Hepatocyte (in vitro differentiated cells): ENCODE measurements around the gene NEDD8. TPM values are rescaled to one million over a fixed set of nuclear protein-coding genes. Genes with fewer than 3 reads are reported as not detected.

Experiments used
- DNase-seq: peaks from one replicate; pipeline ENCODE4 v3.0.0-alpha.2; 2016; ENCODE audit warnings: low spot score
- H2AFZ ChIP-seq: fragments of 200-600 bp; sonication (generic); 2 replicates; pipeline ENCODE4 v1.6.0; 2016; ENCODE audit warnings: antibody characterized with exemption, mild to moderate bottlenecking
- H3K27ac ChIP-seq: fragments of 200-600 bp; sonication (generic); 2 replicates; pipeline ENCODE4 v1.5.1; 2016; ENCODE audit warnings: mild to moderate bottlenecking
- H3K27me3 ChIP-seq: fragments of 200-600 bp; sonication (generic); 2 replicates; pipeline ENCODE4 v1.6.1; 2016
- H3K36me3 ChIP-seq: fragments of 200-600 bp; sonication (generic); replicated peaks from 2 replicates; pipeline ENCODE4 v1.5.1; 2016; ENCODE audit warnings: low read depth; ENCODE audit not compliant: insufficient read depth
- H3K4me1 ChIP-seq: fragments of 200-600 bp; sonication (generic); 2 replicates; pipeline ENCODE4 v1.5.1; 2016; ENCODE audit warnings: mild to moderate bottlenecking, moderate library complexity; ENCODE audit not compliant: insufficient read depth
- H3K4me2 ChIP-seq: fragments of 200-600 bp; sonication (generic); 2 replicates; pipeline ENCODE4 v1.6.0; 2016
- H3K4me3 ChIP-seq: fragments of 200-600 bp; sonication (generic); 2 replicates; pipeline ENCODE4 v1.5.1; 2016; ENCODE audit warnings: mild to moderate bottlenecking
- H3K79me2 ChIP-seq: fragments of 200-600 bp; sonication (generic); 2 replicates; pipeline ENCODE4 v1.6.0; 2017; ENCODE audit warnings: mild to moderate bottlenecking
- H3K9me2 ChIP-seq: fragments of 200-600 bp; sonication (generic); replicated peaks from 2 replicates; pipeline ENCODE4 v1.6.0; 2017; ENCODE audit warnings: mild to moderate bottlenecking; ENCODE audit not compliant: insufficient read depth
- H3K9me3 ChIP-seq: fragments of 200-600 bp; sonication (generic); 2 replicates; pipeline ENCODE4 v1.5.1; 2016; ENCODE audit warnings: low read depth, mild to moderate bottlenecking
- H4K20me1 ChIP-seq: fragments of 200-600 bp; sonication (generic); 2 replicates; pipeline ENCODE4 v1.6.0; 2016; ENCODE audit warnings: mild to moderate bottlenecking; ENCODE audit not compliant: insufficient read depth, poor library complexity, severe bottlenecking
- CTCF ChIP-seq: fragments of 200-600 bp; sonication (generic); IDR thresholded peaks from 2 replicates; pipeline ENCODE4 v1.5.1; 2016; ENCODE audit warnings: antibody characterized with exemption, mild to moderate bottlenecking; ENCODE audit not compliant: poor library complexity
- EZH2 ChIP-seq: fragments of 200-600 bp; sonication (generic); IDR thresholded peaks from 2 replicates; pipeline ENCODE4 v1.6.1; 2016; ENCODE audit warnings: antibody characterized with exemption, mild to moderate bottlenecking, borderline replicate concordance
- EZH2phosphoT487 ChIP-seq: fragments of 200-600 bp; sonication (generic); IDR thresholded peaks from one replicate; pipeline ENCODE4 v1.6.1; 2018; ENCODE audit warnings: antibody characterized with exemption, mild to moderate bottlenecking, low read depth, moderate library complexity; ENCODE audit not compliant: unreplicated experiment, severe bottlenecking
- WGBS: methylation state at CpG from one replicate; pipeline ENCODE4 v1.1.6; 2016; ENCODE audit warnings: low lambda C conversion rate; ENCODE audit errors: missing lambda C conversion rate; 5-methylcytosine and 5-hydroxymethylcytosine counted together
- polyA plus RNA-seq: library from polyadenylated mRNA; unstranded; fragments of >200 nt; fragmentation: Nextera tagmentation; extraction: Ambion mirVana; gene quantifications from 2 replicates; pipeline ENCODE4 v1.2.1, GENCODE V29; 2016
- total RNA-seq: library from RNA; depleted of rRNA; stranded (reverse); fragments of >200 nt; gene quantifications from 2 replicates; pipeline ENCODE4 v1.2.3, GENCODE V29; 2014

NEDD8 gene
- total and polyA plus RNA-seq, 2 experiments from 2014 or later: 162 to 326 TPM

GRCh38 chr14:24251880-24252288 is 19.7 kb upstream of the NEDD8 start:
- Histone ChIP-seq H3K4me1 (peaks cover 8% of the 10 kb centered on the region), H4K20me1 (no peaks in the 10 kb centered on the region), H3K79me2 (no peaks in the 10 kb centered on the region), H3K4me2 (no peak overlapping the region), H3K9me2 (no peaks in the 10 kb centered on the region), H3K4me3 (no peak overlapping the region), H3K27ac (peak overlapping the region; percentile 15), H3K36me3 (no peaks in the 10 kb centered on the region), H3K27me3 (no peaks in the 10 kb centered on the region), H3K9me3 (no peaks in the 10 kb centered on the region), H2AFZ (no peak overlapping the region)
- WGBS: 92% methylated on average over 1 of the region's 1 CpG
- DNase-seq: no peak
- no peak for TF ChIP-seq CTCF
- TF ChIP-seq EZH2phosphoT487: no peak

DNA sequence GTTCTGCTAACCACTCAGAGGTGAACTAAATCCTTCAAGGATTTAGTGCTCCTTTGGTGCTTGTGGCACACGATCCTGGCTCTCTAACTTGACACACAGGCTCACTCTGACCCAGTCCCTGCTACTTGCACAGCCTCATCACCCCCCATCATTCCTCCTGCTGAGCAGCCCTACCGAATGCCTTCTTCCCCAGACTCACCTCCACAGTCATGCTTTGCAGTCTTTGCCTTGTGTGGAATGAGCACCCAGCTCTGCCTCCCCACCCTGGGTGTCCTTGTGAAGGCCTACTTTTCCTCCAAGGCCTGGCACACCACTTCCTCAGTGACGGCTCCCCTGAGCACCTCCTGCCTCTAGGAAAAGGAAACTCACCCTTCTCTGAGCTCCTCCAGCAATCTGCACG is 18.2 kb upstream of the NEDD8 start:
- Histone ChIP-seq H3K9me2 (no peaks in the 10 kb centered on the region), H4K20me1 (no peaks in the 10 kb centered on the region), H3K36me3 (no peaks in the 10 kb centered on the region), H3K27me3 (no peaks in the 10 kb centered on the region), H3K9me3 (no peaks in the 10 kb centered on the region), H3K27ac (no peak overlapping the region), H3K4me3 (no peak overlapping the region), H3K79me2 (no peaks in the 10 kb centered on the region), H2AFZ (no peak overlapping the region), H3K4me2 (no peak overlapping the region), H3K4me1 (peaks cover 8% of the 10 kb centered on the region)
- DNase-seq: no peak
- TF ChIP-seq EZH2 (no peak), EZH2phosphoT487 (no peak), CTCF (no peak)
- WGBS: 81% methylated on average over 4 of the region's 4 CpGs

DNA sequence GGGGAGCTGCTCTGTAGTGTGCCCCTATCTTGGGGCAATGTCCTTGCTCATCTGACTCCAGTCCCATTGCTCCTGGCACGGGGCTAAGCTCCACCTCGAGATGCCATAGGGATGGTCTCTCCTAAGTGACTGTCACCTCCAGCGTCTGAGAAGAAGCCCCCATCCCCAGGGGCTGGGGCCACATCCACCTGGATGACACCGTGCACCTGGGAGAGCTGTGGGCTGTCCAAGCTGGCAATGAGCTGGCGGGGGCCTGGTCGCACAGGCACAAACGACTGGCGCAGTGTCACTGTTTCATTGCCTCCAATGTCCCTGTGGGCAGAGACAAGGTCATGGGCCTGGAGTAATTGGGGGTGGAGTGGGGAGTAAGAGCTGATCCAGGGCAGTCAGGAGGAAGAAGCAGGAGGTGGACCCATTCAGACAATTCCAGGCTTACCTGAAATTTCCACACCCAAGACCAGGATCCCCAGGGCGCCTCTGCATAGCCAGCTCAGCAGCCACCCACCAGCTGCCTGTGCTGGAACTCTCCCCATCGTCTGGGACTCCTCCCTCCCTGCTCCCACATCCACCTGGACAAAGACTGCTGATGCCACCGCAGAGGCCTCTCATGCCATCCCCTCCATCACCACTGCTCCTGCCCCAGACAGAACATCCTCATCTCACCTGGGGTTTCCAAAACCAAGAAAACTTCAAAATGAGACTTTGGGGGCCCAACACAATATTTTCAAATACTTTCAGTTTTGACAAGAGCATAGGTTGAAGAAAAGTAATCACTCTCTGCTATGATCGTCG is 17.3 kb upstream of the NEDD8 start:
- Histone ChIP-seq H3K9me2 (no peaks in the 10 kb centered on the region), H3K9me3 (no peaks in the 10 kb centered on the region), H3K79me2 (no peaks in the 10 kb centered on the region), H3K27me3 (no peaks in the 10 kb centered on the region), H2AFZ (no peak overlapping the region), H3K4me3 (no peak overlapping the region), H3K36me3 (no peaks in the 10 kb centered on the region), H3K4me2 (no peak overlapping the region), H4K20me1 (no peaks in the 10 kb centered on the region), H3K27ac (no peak overlapping the region), H3K4me1 (peaks cover 8% of the 10 kb centered on the region)
- 76% methylated on average over 13 of the region's 13 CpGs for WGBS
- DNase-seq: no peak
- TF ChIP-seq CTCF: no peak
